Right renal pelvis (tissue), 4 donors: ENCODE results near the gene TOX3. TPM values are rescaled to one million over a fixed set of nuclear protein-coding genes. Genes with fewer than 3 reads are reported as not detected.

Experiments
- DNase-seq, 4 donors: peaks; one replicate each; pipeline ENCODE4 v3.0.0-alpha.2; 2013; ENCODE audit warnings: low read depth in 4 of 4, low spot score in 3 of 4, missing footprints in 1 of 4
- polyA plus RNA-seq, 4 donors: library from polyadenylated mRNA; unstranded; fragments of 120-200 nt; gene quantifications; one replicate each; pipeline ENCODE4 v1.2.1, GENCODE V29; 2013; ENCODE audit not compliant: insufficient read length in 4 of 4

TOX3 gene
- polyA plus RNA-seq, 4 donors = 33.0 to 39.7 (median 34.2) TPM

DNA sequence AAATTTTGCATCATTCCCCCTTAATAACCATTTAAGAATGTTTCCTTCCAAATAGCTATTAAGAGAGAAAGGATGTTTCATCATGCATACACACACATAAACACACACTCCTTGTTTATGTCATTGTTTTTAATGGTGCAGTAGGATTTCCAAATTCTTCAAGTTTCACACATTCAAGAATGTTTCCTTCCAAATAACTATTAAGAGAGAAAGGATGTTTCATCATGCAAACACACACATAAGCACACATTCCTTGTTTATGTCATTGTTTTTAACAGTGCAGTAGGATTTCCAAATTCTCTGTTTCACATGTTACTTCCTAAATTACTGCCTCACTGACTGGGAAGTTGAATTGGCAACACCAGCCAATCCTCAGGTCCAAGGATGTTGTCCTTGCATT, 7.8 kb downstream of the TOX3 start:
- no peak for DNase-seq

GRCh38 chr16:52538511-52538910, 8.4 kb downstream of the TOX3 start:
- no peak for DNase-seq

GRCh38 chr16:52537516-52537915, 9.4 kb downstream of the TOX3 start:
- no peak for DNase-seq

DNA sequence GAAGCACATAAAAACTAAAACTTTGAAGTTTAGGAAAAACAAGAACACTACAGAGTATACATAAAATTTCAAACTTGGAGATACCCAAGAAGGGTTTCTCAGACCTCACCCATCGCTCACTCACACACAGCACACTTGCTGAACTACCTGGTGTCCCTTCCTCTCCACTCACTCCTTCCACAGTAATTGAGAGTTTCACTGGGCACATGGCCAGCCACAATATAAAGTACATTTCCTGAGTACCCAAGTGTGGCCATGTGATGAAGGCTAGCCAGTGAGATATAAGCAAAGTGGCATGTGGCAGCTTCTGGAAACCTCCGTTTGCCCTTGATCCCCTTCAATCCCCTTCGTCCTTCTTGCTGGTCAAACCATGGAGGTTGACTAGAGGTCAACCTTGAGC, 11.9 kb downstream of the TOX3 start:
- DNase-seq = no peak

DNA sequence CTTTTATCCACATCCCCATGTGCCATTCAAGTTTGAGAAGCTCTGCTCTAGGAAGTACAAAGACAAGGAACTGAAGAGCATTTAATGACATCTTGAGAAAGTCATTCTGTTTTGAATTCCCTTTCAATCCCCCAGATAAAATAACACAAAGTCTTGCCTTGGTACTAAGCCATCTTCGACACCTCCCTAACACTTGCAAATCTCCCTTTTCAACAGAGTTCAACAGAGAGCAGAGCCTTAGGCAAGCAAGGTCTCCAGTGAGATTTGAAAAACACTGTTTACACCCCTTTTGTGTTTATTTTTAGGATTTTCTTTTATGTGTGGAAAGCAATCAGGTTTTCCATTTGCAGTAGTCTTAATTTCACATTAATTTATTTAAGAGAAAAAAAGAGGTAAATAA, 13.6 kb downstream of the TOX3 start:
- no peak for DNase-seq

- no peak for DNase-seq
Observed at GRCh38 chr16:52532384-52532783, 14.6 kb downstream of the TOX3 start.

- DNase-seq = no peak
Observed at GRCh38 chr16:52529226-52529625, 17.7 kb downstream of the TOX3 start.

GRCh38 chr16:52528393-52529065, 18.4 kb downstream of the TOX3 start:
- DNase-seq = no peak

DNA sequence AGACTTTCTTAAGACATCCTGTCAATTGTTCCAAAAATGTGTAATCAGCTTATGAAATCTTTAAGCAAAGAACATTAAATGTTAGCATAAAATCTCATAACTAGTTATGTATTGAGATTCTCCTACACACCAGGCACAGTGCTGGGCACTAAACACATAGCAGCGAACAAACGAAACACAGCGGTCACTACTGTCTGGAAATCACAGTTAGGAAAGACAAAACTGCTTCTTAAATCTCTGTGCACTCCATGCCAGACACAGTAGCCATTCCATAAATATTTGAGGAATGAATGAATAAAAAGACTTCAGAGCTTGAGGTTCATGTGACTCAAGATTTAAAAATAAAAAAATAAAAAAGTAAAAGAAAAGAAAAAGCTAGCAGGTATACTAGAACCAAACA, 20.1 kb downstream of the TOX3 start:
- no peak for DNase-seq

DNA sequence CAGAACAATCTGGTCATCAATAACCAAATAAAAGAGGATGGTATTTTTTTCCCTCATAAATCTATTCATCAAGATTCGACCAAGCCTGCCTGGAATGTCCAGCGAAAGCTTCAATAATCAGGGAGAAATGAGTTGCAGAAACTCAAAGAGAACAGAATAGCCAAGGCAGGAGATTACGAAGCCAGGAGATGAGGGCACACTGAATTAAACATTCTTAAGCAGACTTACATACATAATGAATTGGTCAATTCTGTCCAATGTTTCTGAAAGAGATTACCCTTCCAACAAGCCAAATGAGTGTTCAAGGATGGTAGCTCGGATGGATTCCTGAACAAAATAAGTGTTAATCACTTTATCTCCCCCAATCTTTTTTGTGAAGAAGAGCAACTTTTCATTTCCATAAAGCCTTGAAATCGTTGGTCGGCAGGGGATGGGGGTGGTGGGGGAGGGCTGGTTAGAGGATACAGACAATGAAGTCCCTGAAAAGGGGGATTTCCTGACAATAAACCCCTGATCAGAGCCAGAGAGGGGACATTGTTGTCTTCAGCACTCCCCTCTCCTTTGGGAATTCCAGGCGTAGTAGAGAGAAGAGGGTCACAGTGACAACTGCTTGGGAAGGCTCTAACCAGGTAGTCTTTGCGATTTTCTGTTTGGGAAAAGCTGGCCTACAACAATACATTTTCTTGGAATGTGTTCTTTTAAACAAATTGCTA, 20.7 kb downstream of the TOX3 start:
- no peak for DNase-seq

DNA sequence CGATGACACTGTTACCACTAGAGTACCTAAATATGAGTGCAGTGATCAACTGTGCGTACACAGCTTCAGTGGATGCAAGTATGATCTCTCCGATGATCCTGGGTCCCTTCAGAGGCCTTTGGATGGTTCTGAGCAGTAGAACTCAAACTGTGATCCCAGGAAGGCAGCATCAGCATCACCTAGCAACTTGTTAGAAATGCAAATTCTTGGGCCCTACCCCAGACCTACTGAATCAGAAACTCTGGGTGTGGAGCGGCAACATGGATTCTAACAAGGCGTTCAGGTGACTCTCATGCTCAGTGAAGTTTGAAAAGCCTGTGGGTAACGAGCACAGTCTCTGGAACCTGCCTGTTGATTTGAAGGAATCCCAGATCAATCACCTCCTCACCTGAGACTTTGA, 25.4 kb downstream of the TOX3 start:
- DNase-seq = no peak

DNA sequence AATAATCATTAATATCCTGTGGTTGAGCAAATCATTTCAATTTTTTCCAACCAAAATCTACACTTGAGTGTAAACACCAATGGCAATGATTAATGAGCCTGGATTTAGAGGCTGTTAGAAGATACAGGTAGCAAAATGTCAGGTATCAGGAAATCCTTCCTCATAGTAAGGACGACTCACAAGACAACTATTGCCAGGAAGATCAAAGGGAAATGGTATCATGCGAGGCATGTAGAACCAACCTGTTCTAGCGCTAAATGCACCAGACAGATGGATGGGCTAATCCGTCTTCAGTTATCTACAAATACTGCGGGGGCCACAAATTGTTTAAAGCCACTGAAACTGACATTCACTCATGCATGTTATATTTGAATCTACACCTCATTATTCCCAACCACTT, 28.1 kb downstream of the TOX3 start:
- DNase-seq = no peak

DNA sequence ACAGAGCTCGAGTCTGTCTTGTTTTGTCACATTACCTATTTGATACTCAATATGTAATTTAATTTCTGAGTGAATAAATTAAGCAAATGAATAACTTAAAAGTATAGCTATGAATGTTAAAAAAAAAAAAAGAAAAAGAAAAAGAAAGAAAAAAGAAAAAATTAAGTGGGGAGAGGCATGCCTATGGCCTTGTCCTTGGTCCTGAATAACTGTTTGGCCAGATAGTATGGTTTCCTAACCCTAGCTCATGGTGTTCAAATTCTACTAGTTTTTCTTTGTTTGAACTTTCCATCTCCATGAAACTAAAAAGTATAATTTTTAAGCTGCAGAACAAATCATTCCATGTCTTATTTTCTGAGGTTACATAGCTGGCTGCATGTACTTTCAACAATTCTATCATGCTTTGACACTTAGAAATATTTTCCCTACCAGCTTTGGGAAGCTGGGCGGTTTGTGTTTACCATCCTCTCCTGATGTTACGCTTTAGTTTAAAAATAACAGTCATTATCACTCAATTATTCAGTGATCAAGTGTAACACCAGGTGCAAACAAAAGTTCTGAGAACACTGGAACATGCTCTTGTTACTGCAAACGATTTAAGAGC, 31.8 kb downstream of the TOX3 start:
- DNase-seq = peak in 1 of 4 donors; percentile 1

GRCh38 chr16:52512297-52512987, 34.5 kb downstream of the TOX3 start:
- DNase-seq = no peak

- DNase-seq = no peak
Observed at GRCh38 chr16:52501746-52502145, 45.2 kb downstream of the TOX3 start.

DNA sequence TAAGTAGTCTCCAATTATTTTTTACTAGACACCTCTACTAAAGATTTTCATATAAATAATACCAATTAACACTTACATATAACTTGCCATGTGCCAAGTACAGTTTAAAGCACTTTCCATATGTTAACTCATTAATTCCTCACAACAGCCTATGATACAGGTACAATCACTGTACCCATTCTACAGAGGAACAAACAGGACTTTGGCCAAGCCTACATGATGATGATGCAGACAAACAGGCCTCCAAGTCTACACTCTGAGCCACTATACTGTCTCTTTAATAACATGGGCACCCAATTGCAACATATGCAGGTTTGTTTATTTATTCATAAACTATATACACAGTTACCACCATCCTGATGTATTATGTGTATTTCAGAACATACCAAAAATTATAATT, 46.0 kb downstream of the TOX3 start:
- DNase-seq = no peak

- DNase-seq = no peak
Observed at GRCh38 chr16:52499060-52499440, 47.9 kb downstream of the TOX3 start.

DNA sequence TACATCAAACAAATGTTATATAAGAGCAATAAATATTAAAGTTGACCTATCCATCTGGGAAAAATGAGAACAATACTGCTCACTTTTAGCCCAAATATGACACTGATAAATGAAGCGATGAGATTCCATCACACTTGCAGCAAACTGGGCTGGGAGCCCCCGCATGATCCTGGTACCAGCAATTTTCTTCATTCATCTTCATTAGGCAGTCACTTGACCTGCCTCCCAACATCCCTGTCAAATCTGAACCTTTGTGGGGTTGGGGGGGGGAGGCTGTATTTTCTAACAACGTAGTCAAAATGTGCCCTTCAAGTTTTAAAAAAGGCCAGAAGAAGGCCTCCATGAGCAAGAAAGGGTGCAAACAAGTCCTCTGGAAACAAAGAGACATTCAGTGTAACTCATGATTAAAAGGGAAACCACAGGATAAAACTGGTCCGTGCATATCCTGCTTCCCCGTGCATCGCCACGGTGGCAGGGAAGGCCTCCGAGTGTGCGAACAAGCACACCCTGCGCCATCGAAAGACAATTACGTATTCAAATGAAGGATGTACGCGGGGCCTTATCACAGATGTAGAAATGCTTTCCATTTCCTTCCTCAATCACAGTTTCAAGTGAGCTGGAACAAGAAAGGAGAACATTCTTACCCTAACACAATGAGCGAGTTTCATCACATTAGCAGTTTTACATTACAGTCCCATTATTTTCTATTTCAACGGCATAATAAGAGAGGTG, 48.4 kb downstream of the TOX3 start:
- no peak for DNase-seq

DNA sequence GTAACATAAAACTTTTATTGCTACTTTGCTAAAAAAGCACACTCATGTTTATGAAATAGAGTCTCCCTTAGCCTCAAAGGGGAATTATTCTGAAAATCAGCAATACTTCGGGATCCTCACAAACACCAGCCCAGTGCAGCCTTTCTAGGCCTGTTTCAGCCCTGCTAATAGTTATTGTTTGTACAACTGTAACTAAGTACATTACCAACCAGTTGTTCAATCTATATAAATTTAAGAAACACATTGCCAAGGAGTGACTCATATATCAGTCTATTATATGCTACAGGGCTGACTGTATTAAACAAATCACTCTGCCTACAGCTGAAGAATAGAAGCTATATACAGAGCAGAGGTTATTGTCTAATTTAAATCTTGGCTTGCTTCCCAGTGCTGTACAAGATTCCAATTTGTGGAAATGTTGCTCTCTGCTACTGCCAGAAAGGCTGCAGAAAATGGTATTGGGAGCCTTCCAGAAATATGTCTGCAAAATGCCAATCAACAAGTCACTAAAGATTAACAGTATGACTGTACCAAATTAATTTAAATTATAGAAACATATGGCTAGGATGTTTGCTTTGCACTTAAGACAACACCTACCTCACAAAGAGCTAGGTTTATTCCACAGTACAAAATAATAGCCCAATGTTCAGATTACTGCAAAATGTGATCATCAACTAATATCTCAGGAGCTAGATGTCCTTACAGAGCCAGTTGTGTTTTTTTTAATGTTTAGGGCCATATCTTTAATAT, 49.7 kb downstream of the TOX3 start:
- DNase-seq = peak; percentile 21 to 36 (median 22)
